Activated CD4-positive, CD25-positive, alpha-beta regulatory T cell (primary cell): ENCODE data around the gene MAP3K21.

Experiments
- DNase-seq, 4 experiments: peaks; one replicate each; lab custom pipeline; 2025; lab: John Stamatoyannopoulos, UW

The MAP3K21 gene

DNA sequence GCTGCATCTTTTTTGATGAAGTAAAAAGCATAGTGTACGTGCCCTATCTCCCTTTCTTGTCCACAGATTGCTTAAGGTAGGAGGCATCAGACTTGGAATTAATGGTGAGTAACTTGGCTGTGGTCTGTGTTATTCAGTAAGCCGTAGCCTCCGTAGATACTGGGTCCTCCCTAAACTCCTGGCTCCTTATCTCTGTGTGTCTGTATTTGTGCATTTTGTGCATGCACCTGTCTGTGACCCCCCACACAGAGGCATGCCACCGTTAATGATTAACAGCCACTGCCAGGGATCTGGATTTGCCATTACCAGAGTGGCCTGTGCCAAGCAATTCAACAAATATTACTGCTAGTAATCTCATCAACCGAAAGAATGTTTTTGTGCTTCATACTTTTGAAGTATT lies 31.9 kb downstream of the MAP3K21 start:
- no peak for DNase-seq

DNA sequence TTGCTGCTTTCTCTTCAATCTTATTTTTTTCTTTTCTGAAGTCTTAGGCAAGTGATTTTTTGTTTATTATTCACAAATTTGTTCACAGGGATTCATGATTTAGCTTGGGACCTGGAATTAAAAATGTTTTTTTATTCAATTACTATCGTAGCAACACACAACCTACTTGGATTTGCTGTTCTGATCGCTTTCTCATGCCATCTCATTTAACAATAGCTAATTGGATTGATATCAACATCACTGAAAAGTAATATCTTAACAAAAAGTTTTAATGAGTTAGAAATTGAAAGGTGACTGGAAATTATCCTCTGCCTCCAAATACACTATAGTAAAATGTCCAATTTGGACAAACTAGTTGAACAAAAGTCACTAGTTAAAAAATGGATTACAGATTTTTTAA lies 32.4 kb downstream of the MAP3K21 start:
- no peak for DNase-seq

DNA sequence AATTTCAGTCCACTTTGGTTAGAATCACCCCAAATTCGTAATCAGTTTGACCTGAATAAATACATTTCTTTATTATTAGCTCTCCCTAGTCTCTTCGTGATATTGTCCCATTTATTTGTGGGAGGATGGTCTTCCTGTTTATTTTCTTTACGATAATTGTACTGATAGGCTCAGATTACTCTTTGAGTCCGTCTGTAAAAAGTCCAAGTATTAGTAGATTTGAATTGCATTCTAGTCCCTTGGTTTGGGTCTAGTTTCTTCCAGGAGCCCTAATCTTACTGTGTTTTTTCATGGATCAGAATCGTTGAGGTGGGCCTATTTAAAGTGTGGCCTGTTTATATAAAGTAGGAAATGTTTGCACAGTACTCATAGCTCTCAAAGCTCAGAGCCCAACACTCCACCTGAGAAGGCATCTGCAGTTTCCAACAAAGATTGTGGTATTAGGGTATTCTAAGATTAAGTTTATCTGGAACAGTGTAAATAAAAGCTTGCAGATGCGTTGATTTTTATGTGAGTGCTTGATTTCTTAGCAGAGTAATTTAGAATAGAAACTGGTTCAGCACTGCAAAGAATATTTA lies 33.1 kb downstream of the MAP3K21 start:
- no peak for DNase-seq

DNA sequence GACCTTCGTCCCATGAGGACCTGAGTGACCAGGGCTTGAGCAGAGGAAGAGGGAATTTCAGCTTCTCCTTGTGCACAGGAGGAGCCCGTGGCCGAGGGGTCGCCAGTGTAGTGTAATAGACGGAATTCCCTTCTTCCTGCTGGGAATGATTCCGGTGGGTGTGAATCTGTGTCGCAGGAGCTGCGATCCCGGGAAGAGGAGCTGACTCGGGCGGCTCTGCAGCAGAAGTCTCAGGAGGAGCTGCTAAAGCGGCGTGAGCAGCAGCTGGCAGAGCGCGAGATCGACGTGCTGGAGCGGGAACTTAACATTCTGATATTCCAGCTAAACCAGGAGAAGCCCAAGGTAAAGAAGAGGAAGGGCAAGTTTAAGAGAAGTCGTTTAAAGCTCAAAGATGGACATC lies 34.4 kb downstream of the MAP3K21 start:
- DNase-seq: no peak

DNA sequence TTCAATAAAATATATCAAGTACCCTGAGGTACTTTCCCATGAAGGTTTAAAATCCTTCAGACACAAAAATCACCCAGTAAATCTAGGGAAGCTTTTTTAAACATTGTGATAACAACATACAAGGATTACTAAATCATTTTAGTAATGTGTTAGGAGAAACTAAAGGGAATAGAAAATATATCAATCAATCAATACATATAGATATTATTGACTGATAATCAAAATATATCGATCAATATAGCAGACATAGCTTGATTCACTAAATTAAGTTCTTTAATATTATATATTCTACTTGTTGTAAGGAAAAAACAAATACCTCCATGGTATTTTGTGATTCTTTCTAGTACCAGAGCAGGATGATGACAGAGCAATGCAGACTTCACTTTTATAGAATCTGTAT lies 35.2 kb downstream of the MAP3K21 start:
- no peak for DNase-seq

DNA sequence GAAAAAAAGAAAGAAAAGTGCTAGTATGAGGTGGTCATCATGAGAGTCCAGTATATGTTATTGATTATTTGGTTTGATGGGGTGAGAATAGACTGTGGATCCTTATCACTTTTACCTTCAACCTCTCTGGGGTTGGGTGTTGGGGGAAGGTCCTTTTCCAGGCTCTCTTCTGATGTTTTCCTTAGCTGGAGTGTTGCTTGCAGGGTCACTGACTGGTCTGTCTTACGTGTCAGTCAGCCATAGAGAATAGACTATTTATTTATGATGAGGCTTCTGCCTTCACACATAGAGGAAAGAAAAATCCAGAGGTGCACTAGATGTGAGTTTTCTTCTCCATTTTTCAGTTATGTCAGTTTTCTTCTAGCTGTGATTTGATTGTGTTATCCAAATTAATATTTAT lies 36.5 kb downstream of the MAP3K21 start:
- no peak for DNase-seq

DNA sequence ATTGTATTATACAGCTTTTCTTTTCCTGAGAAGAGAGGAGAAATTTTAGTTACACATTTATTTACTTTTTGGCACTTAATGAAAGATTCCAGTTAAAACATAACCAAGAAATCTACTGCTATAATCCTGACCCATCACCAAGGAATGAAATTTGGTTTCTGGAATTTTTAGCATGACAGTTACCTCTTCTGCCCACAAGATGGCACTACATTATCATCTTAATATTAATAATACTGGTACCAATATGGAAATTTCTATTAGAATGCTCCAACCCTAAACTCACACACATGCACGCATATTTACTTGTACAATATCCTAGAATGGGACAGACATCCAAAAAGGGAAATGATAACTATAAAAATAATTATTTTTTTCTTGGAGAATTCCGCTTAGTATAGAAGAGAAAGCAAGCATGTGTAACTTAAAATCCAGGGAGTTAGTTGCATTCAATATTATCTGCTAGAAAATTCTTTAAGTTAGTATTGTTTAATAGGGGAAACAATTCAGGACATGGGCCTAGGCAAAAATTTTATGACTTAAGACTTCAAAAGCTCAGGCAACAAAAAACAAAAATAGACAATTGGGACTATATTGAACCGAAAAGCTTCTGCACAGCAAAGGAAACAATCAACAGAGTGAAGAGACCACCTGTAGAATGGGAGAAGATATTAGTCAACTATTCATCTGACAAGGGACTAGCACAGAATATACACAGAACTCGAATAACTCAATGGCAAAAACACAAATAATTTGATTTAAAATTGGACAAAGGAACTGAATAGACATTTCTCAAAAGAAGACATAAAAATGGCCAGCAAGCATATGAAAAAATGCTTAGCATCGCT lies 37.4 kb downstream of the MAP3K21 start:
- DNase-seq: no peak

DNA sequence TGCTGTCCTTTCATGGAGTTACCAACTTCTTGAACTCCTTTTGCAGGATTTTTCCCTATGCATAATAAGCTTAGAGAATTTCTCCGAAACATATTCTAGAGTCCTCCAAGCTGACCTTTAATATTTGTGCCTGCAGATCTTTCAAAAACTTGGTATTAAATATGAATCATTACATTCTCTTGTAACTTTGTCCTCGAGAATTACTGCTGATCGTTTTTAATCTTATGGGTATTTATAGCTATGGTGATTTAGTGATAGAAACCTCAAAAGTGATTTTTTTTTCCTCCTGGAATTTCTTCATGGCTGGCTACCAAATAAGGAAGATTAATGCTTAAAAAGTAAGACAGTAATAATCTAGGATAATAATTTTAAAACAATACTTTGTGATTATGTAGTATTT lies 39.1 kb downstream of the MAP3K21 start:
- no peak for DNase-seq

DNA sequence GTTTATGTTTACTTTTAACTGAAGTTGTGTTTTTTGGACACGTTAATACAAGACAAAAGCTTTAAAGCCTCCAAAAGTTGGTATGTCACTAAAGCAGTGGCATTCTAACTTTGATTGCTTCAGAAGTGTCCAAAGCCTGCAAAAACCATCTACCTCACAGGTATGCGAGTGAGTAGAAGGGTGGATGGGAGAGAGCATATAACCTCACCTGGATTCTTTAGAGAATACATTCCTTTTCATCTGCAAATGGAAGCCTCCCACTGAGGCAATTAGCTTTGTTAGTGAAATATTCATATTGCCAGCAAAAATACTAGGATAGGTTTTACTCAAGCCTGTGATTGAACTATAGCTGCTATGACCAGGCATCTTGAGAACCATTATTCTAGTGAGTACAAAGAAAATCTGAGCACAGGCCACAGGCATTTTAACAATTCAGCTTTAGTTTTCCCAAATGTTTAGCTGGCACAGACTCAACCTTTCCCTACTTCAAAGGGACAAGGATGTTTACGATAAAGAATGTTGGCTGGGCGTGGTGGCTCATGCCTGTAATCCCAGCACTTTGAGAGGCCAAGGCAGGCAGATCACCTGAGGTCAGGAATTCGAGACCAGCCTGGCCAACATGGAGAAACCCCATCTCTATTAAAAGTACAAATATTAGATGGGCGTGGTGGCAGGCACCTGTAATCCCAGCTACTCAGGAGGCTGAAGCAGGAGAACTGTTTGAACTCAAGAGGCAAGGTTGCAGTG lies 39.7 kb downstream of the MAP3K21 start:
- no peak for DNase-seq

DNA sequence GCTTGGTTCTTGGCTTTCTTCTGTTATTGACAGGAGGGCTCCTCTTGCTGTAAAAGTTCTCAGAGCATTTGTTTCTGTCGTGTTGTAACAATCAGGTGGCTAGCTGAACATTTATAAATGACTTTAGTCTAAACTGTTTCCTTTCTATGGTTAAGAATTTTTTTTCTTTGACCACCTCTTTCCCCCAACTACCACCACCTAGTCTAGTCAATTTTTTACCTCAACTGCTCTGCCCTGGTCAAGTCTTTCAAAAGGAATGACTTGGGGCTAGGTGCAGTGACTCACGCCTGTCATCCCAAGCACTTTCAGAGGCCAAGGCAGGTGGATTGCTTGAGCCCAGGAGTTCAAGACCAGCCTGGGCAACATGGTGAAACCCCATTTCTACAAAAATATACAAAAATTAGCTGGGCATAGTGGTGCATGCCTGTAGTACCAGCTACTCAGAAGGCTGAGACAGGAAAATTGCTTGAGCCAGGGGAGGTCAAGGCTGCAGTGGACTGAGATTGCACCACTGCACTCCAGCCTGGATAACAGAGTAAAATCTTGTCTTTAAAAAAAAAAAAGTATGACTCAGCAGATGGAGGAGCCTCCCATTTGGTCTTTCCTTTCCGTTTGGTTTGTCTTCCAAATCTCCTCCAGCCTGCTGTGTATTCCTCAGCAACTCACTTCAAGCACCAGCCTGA lies 40.7 kb downstream of the MAP3K21 start:
- no peak for DNase-seq

DNA sequence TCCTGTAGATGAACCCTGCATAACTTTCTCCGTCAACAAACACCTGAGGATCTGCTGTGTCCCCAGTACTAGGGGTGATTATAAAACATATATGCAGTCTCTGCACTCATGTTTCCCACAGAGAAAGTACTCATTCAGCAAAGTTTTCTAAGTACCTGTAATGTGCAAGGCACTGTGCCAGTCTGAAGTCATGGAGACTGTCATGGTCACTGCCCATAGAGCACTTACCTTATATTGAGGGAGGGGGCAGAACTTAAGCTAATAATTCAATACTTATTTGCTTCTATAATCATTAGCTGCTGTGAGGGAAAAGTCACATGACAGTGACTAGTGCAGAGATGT lies 41.2 kb downstream of the MAP3K21 start:
- DNase-seq: no peak

DNA sequence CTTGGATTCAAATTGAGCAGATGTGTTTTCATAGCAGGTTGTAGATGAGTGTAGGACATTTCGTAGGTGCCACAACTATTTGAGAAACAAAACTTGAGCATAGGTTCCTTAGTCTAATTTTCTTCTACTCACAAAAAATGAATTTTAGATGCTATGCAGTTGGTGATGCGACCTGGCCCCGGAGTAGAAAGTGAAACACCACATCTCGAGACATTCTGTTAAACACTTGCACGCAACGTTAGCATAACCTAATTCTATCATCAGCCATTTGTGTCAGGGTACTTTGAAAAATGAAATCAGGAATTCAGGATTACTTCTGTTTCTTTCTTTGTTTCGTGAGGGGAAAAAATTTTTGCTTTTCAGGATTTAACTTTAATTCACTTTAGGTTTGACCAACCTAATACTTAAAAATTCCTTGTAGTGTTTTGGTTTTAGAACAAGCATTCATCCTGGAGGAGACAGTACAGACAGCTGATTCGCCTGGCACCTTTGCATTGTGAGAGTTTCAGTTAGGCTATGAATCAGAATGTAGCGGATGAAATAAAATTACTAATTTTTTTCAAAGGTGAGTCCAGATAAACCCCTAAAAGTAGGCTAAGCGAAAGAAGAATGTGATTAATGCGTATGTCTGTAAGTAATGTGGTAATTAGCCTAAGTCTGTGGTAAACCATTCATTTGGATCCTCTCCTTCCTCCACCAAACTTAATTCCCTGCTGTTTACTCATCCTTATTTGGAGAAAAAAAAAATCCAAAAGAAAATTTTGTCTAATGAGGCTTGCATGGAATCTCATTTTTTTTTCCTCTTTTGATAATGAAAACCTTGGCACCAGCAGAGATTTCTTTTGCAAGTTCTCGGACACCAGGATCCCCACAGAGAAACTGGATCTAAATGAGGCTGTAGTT lies 44.9 kb downstream of the MAP3K21 start:
- no peak for DNase-seq

DNA sequence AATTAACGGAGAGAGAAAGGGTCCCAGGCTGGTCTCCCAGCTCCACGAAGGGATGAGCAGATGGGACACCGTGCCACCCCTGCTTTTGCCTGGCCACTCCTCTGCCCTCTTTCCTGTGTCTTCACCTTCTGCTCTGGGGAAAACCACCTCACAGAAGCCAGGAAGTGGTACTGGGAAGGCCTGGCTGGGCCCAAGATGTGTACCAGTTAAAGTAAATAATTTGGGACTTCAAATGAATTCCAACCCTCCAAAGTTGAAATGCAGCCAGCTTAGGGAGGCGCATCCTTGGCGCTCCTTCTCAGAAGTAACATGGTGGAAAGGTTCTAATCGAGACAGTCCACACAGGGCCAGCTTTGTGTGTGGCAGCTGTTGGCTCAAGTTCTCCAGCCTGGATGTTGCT lies 45.7 kb downstream of the MAP3K21 start:
- DNase-seq: no peak

DNA sequence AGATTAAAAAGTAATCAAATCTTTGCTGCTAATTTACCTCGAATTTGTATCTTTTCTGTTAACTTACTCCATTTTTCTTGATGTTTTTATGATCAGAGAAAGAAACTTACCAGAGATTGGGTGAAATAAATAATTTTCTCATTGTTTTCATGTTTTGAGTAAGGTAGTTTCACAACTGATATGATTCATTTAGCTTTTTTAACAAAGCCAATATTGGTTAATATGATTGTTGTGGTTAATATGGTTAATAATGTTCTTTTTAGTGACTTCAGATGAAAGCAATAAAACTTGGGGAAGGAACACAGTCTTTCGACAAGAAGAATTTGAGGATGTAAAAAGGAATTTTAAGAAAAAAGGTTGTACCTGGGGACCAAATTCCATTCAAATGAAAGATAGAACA lies 48.1 kb downstream of the MAP3K21 start:
- no peak for DNase-seq

DNA sequence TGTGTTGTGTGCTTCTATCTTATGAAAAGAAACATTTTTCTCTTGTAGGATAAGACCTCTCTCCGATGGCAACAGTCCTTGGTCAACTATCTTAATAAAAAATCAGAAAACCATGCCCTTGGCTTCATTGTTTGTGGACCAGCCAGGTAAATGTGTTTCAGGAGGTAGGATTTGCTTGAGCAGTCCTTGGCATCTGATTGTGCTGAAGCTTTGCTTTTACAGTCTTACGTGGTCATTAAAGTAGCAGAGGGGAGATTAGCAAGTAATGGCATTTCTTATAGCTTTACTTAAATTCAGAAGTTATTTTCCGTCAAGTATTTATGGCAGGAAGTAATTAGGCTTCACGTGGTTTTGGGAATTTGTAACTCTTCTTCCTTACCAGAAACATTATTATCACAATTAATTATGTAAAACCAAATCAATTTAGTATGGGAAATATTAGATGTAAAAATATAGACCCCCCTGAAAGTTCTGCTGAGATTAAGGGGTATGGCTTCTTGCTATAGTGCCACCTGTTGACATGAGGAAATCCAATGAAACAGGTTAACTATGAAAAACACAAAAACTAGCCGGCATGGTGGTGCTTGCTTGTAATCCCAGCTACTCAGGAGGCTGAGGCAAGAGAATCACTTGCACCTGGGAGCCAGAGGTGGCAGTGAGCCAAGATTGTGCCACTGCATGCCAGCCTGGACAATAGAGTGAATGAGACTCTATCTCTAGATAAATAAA lies 49.0 kb downstream of the MAP3K21 start:
- DNase-seq: no peak

DNA sequence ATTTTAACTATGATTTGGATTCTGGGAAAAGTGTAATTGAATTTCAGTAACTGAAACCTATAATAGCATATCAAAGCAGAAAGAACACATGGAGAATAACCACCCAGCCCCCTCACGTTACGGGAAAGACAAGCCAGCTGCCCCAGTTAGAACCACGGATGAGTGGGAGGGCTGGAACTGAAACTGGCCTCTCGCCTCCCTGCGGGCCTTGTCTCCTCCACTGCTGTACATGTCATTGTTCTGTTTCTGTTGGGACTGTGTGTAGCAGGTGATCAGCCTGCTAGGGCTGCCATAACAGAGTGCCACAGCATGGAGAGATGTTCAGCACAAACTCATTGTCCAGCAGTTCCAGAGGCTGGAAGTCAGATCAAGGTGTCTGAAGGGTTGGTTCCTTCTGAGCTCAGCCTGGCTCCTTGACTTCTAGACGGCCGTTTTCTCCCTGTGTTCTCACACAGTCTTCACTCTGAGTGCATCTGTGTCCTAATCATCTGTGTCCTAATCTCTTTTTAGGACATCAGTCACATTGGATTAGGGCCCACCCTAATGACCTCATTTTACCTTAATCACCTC lies 52.4 kb downstream of the MAP3K21 start:
- DNase-seq: no peak

DNA sequence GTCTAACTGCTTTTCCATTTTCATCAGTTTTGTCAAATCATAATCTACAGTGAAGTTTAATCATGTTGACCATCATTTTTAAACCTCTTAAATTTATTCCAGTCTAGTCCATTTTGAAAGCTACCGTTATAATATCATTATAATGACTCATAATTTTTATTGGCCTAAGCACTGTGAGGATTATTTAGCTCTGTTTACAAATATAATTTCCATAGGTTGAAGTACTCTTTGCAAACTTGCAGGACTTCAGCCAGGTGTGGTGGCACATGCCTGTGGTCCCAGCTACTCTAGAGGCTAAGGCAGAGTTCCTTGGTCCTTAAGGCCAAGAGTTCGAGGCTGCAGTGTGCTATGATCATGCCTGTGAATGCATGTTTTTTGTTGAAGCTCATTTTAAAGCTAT lies 54.3 kb downstream of the MAP3K21 start:
- no peak for DNase-seq

DNA sequence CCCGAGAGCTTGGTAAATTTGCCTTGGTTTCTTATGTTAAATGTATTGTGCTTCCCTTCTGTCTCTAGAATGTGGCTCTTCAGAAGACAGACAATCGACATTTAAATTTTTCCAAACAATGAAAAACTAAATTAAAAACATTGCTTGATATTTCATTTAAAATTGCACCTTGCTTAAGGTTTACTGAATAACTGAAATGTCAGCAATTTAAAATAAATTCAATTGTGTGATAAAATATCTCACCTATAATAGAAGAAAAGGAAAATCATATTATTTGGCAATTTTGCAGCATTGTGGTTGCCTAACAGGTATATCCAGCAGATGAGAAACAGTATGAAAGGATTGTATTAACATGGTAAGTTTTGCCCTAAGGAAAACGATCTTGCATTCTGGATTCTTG lies 56.5 kb downstream of the MAP3K21 start:
- no peak for DNase-seq

DNA sequence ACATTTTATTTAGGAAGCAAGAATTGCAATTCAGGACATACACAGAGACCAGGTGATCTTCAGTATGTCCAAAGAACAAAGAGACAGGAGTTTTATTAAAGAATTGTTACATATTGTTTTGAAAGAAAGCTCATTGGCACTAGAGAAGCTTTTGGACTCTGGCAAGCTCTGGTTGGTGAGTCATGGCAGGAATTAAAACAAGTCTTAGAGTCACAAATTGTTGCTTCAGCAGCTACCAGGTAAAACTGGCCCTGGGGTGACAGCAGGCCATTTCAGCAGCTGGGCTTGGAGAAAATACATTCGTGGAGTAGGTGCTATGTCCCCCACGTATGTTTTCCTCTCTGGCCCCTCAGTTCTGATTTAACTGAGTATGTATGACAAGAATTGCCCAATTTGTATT lies 58.8 kb downstream of the MAP3K21 start:
- no peak for DNase-seq

DNA sequence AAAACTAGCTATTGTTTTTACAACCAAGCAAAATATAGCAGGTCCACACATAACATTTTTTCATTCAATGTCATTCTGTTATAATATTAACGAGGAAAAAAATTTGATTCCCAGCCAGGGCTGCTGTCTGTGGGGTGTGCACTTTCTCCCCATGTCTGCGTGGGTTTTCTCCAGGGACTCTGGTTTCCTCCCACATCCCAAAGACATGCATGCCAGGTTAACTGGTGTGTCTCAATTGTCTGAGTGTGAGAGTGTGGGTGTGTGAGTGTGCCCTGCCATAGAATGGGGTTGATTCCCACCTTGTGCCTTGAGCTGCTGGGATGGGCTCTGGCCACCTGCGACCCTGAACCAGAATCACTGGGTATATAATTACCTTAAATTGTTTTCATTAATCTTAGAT lies 60.1 kb downstream of the MAP3K21 start:
- no peak for DNase-seq

DNA sequence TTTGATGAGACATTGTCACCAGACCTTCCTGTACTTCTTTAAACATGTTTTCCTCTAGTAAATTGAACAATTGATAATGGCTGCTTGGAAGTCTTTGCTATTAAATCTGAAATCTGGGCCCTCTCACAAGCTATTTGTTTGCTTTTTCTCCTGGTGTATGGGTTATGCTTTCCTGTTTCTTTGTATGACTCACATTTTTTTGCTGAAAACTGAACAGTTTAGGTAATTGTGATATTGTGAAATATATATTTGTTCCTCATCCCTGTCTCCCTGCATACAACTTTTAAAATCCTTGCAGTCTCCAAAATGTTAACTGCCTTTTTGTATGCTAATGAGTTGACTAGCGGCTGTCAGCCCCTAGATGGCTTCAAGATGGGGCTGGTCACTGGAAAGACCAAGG lies 61.6 kb downstream of the MAP3K21 start:
- no peak for DNase-seq
